Liver (tissue), 9 donors: ENCODE results near the gene COBL. TPM values are rescaled to one million over a fixed set of nuclear protein-coding genes. Genes with fewer than 3 reads are reported as not detected.

Experiments used
- DNase-seq: peaks from one replicate; pipeline ENCODE4 v3.0.0-alpha.2; 2017; ENCODE audit warnings: low spot score
- H3K27ac ChIP-seq, 2 donors: one replicate each; pipeline ENCODE4 v1.7.0; 2013; ENCODE audit warnings: inconsistent platforms in 2 of 2, low read length in 2 of 2, control low read depth in 1 of 2, low read depth in 1 of 2, mild to moderate bottlenecking in 1 of 2
- H3K27me3 ChIP-seq, 4 donors: one replicate each; pipeline versions ENCODE4 v1.6.1 to v1.7.0; 2013; ENCODE audit warnings: low read length in 3 of 4, inconsistent platforms in 1 of 4, mild to moderate bottlenecking in 1 of 4, moderate library complexity in 1 of 4; ENCODE audit not compliant: control insufficient read depth in 4 of 4, insufficient read depth in 4 of 4
- H3K36me3 ChIP-seq, 4 donors: one replicate each; pipeline versions ENCODE4 v1.6.1 to v1.7.0; 2013; ENCODE audit warnings: low read length in 3 of 4, mild to moderate bottlenecking in 3 of 4, low read depth in 1 of 4, moderate library complexity in 1 of 4; ENCODE audit not compliant: control insufficient read depth in 4 of 4, insufficient read depth in 3 of 4
- H3K4me1 ChIP-seq, 4 donors: one replicate each; pipeline versions ENCODE4 v1.6.1 to v1.7.0; 2013; ENCODE audit warnings: low read length in 3 of 4, mild to moderate bottlenecking in 3 of 4, moderate library complexity in 1 of 4; ENCODE audit not compliant: control insufficient read depth in 4 of 4, insufficient read depth in 4 of 4
- H3K4me3 ChIP-seq, 3 donors: one replicate each; pipeline versions ENCODE4 v1.6.1 to v1.7.0; 2013; ENCODE audit warnings: low read length in 3 of 3, control low read depth in 1 of 3, low read depth in 1 of 3, mild to moderate bottlenecking in 1 of 3
- H3K9ac ChIP-seq, 2 donors: one replicate each; pipeline ENCODE4 v1.7.0; 2013; ENCODE audit warnings: low read length in 2 of 2, mild to moderate bottlenecking in 2 of 2, moderate library complexity in 2 of 2, control low read depth in 1 of 2, low read depth in 1 of 2
- H3K9me3 ChIP-seq, 4 donors: one replicate each; pipeline versions ENCODE4 v1.6.1 to v1.7.0; 2013; ENCODE audit warnings: low read length in 3 of 4; ENCODE audit not compliant: control insufficient read depth in 4 of 4
- CTCF ChIP-seq: fragments of 150-350 bp; IDR thresholded peaks from 2 replicates; pipeline ENCODE4 v1.5.1; 2017; ENCODE audit warnings: improper control_type of control experiment, low read depth, low read length; ENCODE audit not compliant: missing input control
- EGR1 ChIP-seq, 2 donors: IDR thresholded peaks; 2 replicates each; pipeline ENCODE4 v1.6.1; 2016 to 2018; ENCODE audit warnings: antibody characterized with exemption in 2 of 2, low read depth in 2 of 2
- FOXA1 ChIP-seq: IDR thresholded peaks from 2 replicates; pipeline ENCODE4 v1.6.1; 2016; ENCODE audit warnings: antibody characterized with exemption
- FOXA2 ChIP-seq: IDR thresholded peaks from 2 replicates; pipeline ENCODE4 v1.6.1; 2016; ENCODE audit warnings: antibody characterized with exemption
- HNF4G ChIP-seq: IDR thresholded peaks from 2 replicates; pipeline ENCODE4 v1.6.1; 2016; ENCODE audit warnings: antibody characterized with exemption
- JUND ChIP-seq, 2 donors: IDR thresholded peaks; 2 replicates each; pipeline ENCODE4 v1.6.1; 2016; ENCODE audit warnings: antibody characterized with exemption in 2 of 2
- NR2F2 ChIP-seq: IDR thresholded peaks from 2 replicates; pipeline ENCODE4 v1.6.1; 2016; ENCODE audit warnings: antibody characterized with exemption
- RAD21 ChIP-seq, 2 donors: IDR thresholded peaks; 2 replicates each; pipeline ENCODE4 v1.6.1; 2016; ENCODE audit warnings: antibody characterized with exemption in 2 of 2, mild to moderate bottlenecking in 2 of 2
- RXRA ChIP-seq, 2 donors: IDR thresholded peaks; 2 replicates each; pipeline ENCODE4 v1.6.1; 2017 to 2018; ENCODE audit warnings: antibody characterized with exemption in 2 of 2, mild to moderate bottlenecking in 1 of 2
- TAF1 ChIP-seq: conservative IDR thresholded peaks from 2 replicates; pipeline ENCODE4 v1.6.1; 2016; ENCODE audit warnings: antibody characterized with exemption, mild to moderate bottlenecking
- YY1 ChIP-seq: IDR thresholded peaks from 2 replicates; pipeline ENCODE4 v1.6.1; 2016; ENCODE audit warnings: antibody characterized with exemption, mild to moderate bottlenecking
- WGBS: extraction: QIAGEN DNeasy Blood & Tissue Kit; methylation state at CpG from one replicate; pipeline ENCODE4 v1.1.7; 2013; 5-methylcytosine and 5-hydroxymethylcytosine counted together
- polyA plus RNA-seq, 2 donors: library from polyadenylated mRNA; stranded (reverse) in 1 of 2; unstranded in 1 of 2; fragments of 200-250 nt in 1 of 2; fragments of >200 nt in 1 of 2; fragmentation: Nextera tagmentation in 1 of 2; extraction: Ambion mirVana in 1 of 2; gene quantifications; one replicate each; pipeline versions ENCODE4 v1.2.1 to v1.2.3, GENCODE V29; 2013 to 2015
- total RNA-seq, 2 donors: library from RNA; depleted of rRNA; stranded (reverse); fragments of >200 nt; gene quantifications; one replicate each; pipeline ENCODE4 v1.2.3, GENCODE V29; 2014
- TF ChIP-seq, protein P1 (sequence below): IDR thresholded peaks from 2 replicates; pipeline ENCODE4 v1.6.1; 2016; ENCODE audit warnings: antibody characterized with exemption, mild to moderate bottlenecking
- TF ChIP-seq, protein P2 (sequence below): IDR thresholded peaks from 2 replicates; pipeline ENCODE4 v1.6.1; 2016; ENCODE audit warnings: antibody characterized with exemption
- TF ChIP-seq, protein P3 (sequence below): IDR thresholded peaks from 2 replicates; pipeline ENCODE4 v1.6.1; 2016; ENCODE audit warnings: antibody characterized with exemption
- TF ChIP-seq, protein P4 (sequence below): IDR thresholded peaks from 2 replicates; pipeline ENCODE4 v1.6.1; 2016; ENCODE audit warnings: antibody characterized with exemption
- donor health status: healthy.
- donor health status: healthy.
- donor health status: healthy.
- donor health status: healthy.
- donor health status: healthy.

The COBL gene
- total and polyA plus RNA-seq, 4 donors: 5.8 to 18.7 (median 10.7) TPM

DNA sequence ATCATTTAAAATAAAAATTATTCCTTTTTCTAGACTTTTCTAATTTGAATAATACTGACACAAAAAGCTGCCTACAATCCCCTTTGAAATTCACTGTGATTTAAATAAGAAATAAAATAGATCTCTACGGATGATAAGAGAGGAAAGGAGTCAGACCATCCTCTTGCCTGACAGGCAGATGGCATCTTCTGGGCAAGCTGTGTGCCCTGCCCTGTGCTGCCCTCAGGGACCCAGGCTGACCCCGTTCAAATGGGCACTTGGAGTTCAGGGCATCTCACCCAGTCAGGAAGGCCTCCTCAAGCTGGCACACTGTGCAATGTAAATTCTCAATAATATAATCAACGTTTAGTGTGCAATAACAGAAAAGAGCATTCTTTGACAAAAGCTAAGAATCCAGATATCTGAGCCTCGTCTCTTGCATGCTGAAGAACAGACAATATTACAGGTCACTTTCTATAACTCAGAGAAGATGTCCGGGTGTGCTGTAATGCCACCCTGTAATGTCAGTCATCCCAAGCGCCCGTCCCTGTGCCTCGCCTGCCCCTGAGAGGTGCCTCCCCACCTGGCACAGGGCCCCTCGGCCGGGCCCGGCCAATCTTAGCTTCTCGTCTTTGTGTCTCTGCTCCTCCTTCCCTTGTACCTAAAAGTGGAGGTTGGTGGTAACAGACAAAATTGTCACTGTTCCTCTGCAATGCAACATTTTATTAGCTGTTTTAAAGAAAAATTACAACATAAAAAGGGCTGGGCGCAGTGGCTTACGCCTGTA lies 263.3 kb downstream of the COBL start:
- H3K9me3 ChIP-seq: no peaks in the 10 kb centered on the region
- 95% methylated on average over 14 of the region's 14 CpGs for WGBS
- H3K9ac ChIP-seq: no peak overlapping the region

DNA sequence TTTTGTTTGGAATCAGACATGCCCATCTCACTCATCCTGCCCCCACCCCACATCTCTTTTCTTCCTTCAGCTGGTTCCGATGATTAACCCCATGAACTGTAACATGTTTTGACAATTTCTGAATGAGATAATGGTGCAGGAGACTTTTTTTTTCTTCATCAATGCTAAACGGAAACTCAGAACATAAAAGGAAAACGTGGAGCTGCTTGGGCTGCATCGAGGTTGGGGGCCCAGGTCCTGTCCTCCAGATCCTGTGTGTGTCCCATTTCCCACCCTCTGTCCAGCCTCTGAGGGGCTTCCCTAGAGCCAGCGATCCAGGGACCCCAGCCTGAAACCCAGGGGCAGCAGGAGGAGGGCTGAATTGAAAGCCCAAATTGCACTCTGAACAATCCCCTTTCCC lies 270.1 kb downstream of the COBL start:
- Histone ChIP-seq H3K4me1 (no peaks in the 10 kb centered on the region), H3K9ac (no peak overlapping the region), H3K27ac (no peak overlapping the region), H3K36me3 (peaks cover 0 to 7% (median 3%) of the 10 kb centered on the region in 4 donors), H3K27me3 (no peaks in the 10 kb centered on the region), H3K9me3 (no peaks in the 10 kb centered on the region), H3K4me3 (no peak overlapping the region)
- DNase-seq: no peak
- 77% methylated on average over 5 of the region's 5 CpGs for WGBS
- no peak for TF ChIP-seq CTCF
- TF ChIP-seq YY1: no peak
- TF ChIP-seq, protein P1, sequence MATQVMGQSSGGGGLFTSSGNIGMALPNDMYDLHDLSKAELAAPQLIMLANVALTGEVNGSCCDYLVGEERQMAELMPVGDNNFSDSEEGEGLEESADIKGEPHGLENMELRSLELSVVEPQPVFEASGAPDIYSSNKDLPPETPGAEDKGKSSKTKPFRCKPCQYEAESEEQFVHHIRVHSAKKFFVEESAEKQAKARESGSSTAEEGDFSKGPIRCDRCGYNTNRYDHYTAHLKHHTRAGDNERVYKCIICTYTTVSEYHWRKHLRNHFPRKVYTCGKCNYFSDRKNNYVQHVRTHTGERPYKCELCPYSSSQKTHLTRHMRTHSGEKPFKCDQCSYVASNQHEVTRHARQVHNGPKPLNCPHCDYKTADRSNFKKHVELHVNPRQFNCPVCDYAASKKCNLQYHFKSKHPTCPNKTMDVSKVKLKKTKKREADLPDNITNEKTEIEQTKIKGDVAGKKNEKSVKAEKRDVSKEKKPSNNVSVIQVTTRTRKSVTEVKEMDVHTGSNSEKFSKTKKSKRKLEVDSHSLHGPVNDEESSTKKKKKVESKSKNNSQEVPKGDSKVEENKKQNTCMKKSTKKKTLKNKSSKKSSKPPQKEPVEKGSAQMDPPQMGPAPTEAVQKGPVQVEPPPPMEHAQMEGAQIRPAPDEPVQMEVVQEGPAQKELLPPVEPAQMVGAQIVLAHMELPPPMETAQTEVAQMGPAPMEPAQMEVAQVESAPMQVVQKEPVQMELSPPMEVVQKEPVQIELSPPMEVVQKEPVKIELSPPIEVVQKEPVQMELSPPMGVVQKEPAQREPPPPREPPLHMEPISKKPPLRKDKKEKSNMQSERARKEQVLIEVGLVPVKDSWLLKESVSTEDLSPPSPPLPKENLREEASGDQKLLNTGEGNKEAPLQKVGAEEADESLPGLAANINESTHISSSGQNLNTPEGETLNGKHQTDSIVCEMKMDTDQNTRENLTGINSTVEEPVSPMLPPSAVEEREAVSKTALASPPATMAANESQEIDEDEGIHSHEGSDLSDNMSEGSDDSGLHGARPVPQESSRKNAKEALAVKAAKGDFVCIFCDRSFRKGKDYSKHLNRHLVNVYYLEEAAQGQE: no peak
- no peak for TF ChIP-seq RXRA (IDR thresholded peaks at IDR 0.05)
- TF ChIP-seq, protein P2, sequence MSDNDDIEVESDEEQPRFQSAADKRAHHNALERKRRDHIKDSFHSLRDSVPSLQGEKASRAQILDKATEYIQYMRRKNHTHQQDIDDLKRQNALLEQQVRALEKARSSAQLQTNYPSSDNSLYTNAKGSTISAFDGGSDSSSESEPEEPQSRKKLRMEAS: no peak
- TF ChIP-seq, protein P3, sequence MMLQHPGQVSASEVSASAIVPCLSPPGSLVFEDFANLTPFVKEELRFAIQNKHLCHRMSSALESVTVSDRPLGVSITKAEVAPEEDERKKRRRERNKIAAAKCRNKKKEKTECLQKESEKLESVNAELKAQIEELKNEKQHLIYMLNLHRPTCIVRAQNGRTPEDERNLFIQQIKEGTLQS: no peak
- no peak for TF ChIP-seq JUND (IDR thresholded peaks at IDR 0.05)
- no peak for TF ChIP-seq HNF4G
- TF ChIP-seq, protein P4, sequence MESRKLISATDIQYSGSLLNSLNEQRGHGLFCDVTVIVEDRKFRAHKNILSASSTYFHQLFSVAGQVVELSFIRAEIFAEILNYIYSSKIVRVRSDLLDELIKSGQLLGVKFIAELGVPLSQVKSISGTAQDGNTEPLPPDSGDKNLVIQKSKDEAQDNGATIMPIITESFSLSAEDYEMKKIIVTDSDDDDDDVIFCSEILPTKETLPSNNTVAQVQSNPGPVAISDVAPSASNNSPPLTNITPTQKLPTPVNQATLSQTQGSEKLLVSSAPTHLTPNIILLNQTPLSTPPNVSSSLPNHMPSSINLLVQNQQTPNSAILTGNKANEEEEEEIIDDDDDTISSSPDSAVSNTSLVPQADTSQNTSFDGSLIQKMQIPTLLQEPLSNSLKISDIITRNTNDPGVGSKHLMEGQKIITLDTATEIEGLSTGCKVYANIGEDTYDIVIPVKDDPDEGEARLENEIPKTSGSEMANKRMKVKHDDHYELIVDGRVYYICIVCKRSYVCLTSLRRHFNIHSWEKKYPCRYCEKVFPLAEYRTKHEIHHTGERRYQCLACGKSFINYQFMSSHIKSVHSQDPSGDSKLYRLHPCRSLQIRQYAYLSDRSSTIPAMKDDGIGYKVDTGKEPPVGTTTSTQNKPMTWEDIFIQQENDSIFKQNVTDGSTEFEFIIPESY: no peak
- no peak for TF ChIP-seq FOXA2
- TF ChIP-seq RAD21 (IDR thresholded peaks at IDR 0.05): no peak
- no peak for TF ChIP-seq TAF1
- TF ChIP-seq FOXA1: no peak

More for the DNA sequence above, 263.3 kb downstream of the COBL start:
- no peak for DNase-seq
- H3K27me3 ChIP-seq: no peaks in the 10 kb centered on the region
- no peak overlapping the region for H3K4me3 ChIP-seq
- H3K4me1 ChIP-seq: no peaks in the 10 kb centered on the region
- H3K36me3 ChIP-seq: peaks cover 0 to 4% (median 0%) of the 10 kb centered on the region in 4 donors
- TF ChIP-seq, protein P4: no peak
- TF ChIP-seq HNF4G (no peak), EGR1 (IDR thresholded peaks at IDR 0.05; ENCODE audit: low read depth in 2 of 2) (no peak), RXRA (IDR thresholded peaks at IDR 0.05) (no peak), YY1 (no peak), CTCF (no peak), NR2F2 (no peak)
- H3K27ac ChIP-seq: no peak overlapping the region
